ENCODE results near the gene RSPO4.

DNA sequence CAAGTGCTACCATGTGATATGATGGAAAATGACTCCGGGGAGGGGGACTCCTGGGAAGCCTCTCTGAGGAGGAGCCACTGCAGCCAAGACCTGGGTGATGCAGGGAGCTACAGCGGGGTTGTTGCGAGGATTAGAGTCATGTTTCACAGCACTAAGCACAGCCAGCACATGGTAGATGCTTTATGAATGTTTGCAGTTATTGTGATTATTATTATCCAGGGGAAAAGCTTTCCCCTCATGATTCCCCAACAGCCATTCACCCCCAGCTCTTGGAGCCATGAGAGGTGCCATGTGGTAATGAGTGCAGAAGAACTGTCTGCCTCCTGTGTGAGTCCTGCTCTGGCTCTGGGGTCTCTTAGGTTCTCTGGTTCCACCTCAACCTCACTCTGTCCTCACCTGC lies 39.9 kb downstream of the RSPO4 start:
- TF ChIP-seq EZH2 (IDR thresholded peaks at IDR 0.05; ENCODE audit: insufficient read depth, poor library complexity, severe bottlenecking), result no peak
- TF ChIP-seq EZH2phosphoT487 (IDR thresholded peaks at IDR 0.05; ENCODE audit: insufficient read depth, low read depth), result no peak

Measured in GM23248 (cell line).